Measurements from ENCODE around the gene OPN5.

OPN5 gene

GRCh38 chr6:47788498-47788884, 6.7 kb downstream of the OPN5 start:
- DNase-seq (ENCODE audit: low read depth in 2 of 2): no peak

GRCh38 chr6:47789553-47789952, 7.7 kb downstream of the OPN5 start:
- DNase-seq (ENCODE audit: low read depth in 2 of 2): no peak

GRCh38 chr6:47792216-47792733, 10.4 kb downstream of the OPN5 start:
- no peak for DNase-seq (ENCODE audit: low read depth in 2 of 2)

GRCh38 chr6:47794577-47795135, 12.8 kb downstream of the OPN5 start:
- no peak for DNase-seq (ENCODE audit: low read depth in 2 of 2)

GRCh38 chr6:47801984-47802383, 20.2 kb downstream of the OPN5 start:
- DNase-seq (ENCODE audit: low read depth in 2 of 2): no peak

GRCh38 chr6:47804821-47805220, 23.0 kb downstream of the OPN5 start:
- DNase-seq (ENCODE audit: low read depth in 2 of 2): no peak

GRCh38 chr6:47809873-47810272, 28.0 kb downstream of the OPN5 start:
- DNase-seq (ENCODE audit: low read depth in 2 of 2): no peak

- DNase-seq (ENCODE audit: low read depth in 2 of 2): no peak
These were observed 29.1 kb downstream of the OPN5 start for GRCh38 chr6:47810885-47811284.

- DNase-seq (ENCODE audit: low read depth in 2 of 2): no peak
These were observed 29.6 kb downstream of the OPN5 start for GRCh38 chr6:47811443-47811842.

- DNase-seq (ENCODE audit: low read depth in 2 of 2): no peak
These were observed 35.9 kb downstream of the OPN5 start for GRCh38 chr6:47817749-47818148.

GRCh38 chr6:47819461-47819860, 37.6 kb downstream of the OPN5 start:
- no peak for DNase-seq (ENCODE audit: low read depth in 2 of 2)

- DNase-seq (ENCODE audit: low read depth in 2 of 2): no peak
These were observed 41.2 kb downstream of the OPN5 start for GRCh38 chr6:47822856-47823554.

- DNase-seq (ENCODE audit: low read depth in 2 of 2): no peak
These were observed 50.7 kb downstream of the OPN5 start for GRCh38 chr6:47832386-47833100.

- no peak for DNase-seq (ENCODE audit: low read depth in 2 of 2)
These were observed 52.4 kb downstream of the OPN5 start for GRCh38 chr6:47834196-47834595.

- DNase-seq (ENCODE audit: low read depth in 2 of 2): no peak
These were observed 54.2 kb downstream of the OPN5 start for GRCh38 chr6:47836046-47836445.

GRCh38 chr6:47836639-47837038, 54.8 kb downstream of the OPN5 start:
- no peak for DNase-seq (ENCODE audit: low read depth in 2 of 2)

GRCh38 chr6:47839645-47840044, 57.8 kb downstream of the OPN5 start:
- no peak for DNase-seq (ENCODE audit: low read depth in 2 of 2)

GRCh38 chr6:47844881-47845280, 63.0 kb downstream of the OPN5 start:
- DNase-seq (ENCODE audit: low read depth in 2 of 2): no peak

GRCh38 chr6:47846752-47847151, 64.9 kb downstream of the OPN5 start:
- no peak for DNase-seq (ENCODE audit: low read depth in 2 of 2)

GRCh38 chr6:47851091-47851490, 69.3 kb downstream of the OPN5 start:
- DNase-seq (ENCODE audit: low read depth in 2 of 2): no peak

GRCh38 chr6:47852727-47853126, 70.9 kb downstream of the OPN5 start:
- DNase-seq (ENCODE audit: low read depth in 2 of 2): no peak

- DNase-seq (ENCODE audit: low read depth in 2 of 2): no peak
These were observed 71.9 kb downstream of the OPN5 start for GRCh38 chr6:47853766-47854165.

- no peak for DNase-seq (ENCODE audit: low read depth in 2 of 2)
These were observed 73.1 kb downstream of the OPN5 start for GRCh38 chr6:47854971-47855370.

All from activated CD4-positive, alpha-beta T cell treated with anti-CD3 and anti-CD28 coated beads for 24 hours (primary cell).